ENCODE measurements around the gene GPX1. TPM values are rescaled to one million over a fixed set of nuclear protein-coding genes. Genes with fewer than 3 reads are reported as not detected.

GPX1 gene
- total and polyA plus RNA-seq, 4 donors: 106 to 879 (median 515) TPM

DNA sequence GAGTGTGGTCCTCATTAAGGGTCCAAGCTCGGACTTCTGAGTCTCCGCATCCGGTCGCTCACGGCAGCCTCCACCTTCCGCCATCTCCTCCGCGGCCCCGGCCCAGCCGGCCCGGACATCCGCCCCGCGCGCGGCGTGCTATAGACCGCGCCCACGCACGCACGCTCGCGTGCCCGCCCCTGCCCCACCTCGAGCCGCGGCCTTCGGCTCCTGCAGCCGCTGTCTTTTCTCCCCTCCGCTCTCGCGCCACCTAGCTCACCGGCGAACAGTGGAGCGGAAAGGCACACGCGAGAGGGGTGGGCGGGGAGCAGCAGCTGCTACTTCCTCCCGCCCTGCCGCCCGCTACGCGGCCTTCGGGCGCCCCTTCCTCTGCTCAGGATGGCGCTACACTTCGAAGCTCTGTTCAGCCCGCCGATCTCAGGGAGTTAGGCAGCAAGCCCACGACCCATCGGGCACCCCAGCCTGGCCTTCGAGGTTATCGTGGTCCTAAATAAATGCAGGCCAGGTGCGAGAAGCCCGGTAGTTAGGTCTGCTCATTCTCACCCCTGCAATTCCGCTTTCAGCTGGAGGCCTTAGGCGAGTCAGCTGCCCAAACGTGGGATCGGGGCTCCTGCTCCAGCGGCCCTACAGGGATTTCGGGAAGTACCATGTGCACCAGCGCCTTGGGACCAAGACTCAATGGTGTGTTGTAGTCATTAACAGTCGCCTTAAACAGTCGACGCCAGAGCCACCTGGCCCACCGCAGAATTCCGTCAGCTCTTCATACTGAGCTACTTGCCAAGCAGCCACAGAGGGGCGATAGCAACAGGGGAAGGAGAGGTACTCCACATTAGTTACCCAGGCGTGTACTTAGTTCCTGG is 18.0 kb downstream of the GPX1 start, which contains the start of gene USP4:
Gene USP4 (minus strand): TSS at position 113 of the 860 bp plus-strand sequence. CDS start 29 bp downstream, at position 84.
- H3K9ac ChIP-seq (ENCODE audit: insufficient read depth in 1 of 2, low read length in 2 of 2): peak within 1 kb of the TSS; percentile 76 to 94
- peaks cover 0 to 5% (median 3%) of the 10 kb centered on the region in 4 donors for H3K36me3 ChIP-seq (ENCODE audit: control insufficient read depth in 4 of 4, insufficient read depth in 4 of 4, low read length in 4 of 4)
- H3K9me3 ChIP-seq (ENCODE audit: control insufficient read depth in 4 of 4, insufficient read depth in 3 of 4, low read length in 3 of 4): no peaks in the 10 kb centered on the region
- ATAC-seq (ENCODE audit: insufficient read depth, low FRiP score): peak; percentile 98
- peak within 1 kb of the TSS; percentile 96 to 100 for H3K27ac ChIP-seq (ENCODE audit: low read depth in 1 of 2, low read length in 1 of 2)
- H3K4me1 ChIP-seq (ENCODE audit: control insufficient read depth in 5 of 5, insufficient read depth in 5 of 5, low read length in 5 of 5): peaks cover 3 to 13% (median 8%) of the 10 kb centered on the region in 5 donors
- peak; percentile 89 to 95 (median 90) for DNase-seq
- TF ChIP-seq, protein P1, sequence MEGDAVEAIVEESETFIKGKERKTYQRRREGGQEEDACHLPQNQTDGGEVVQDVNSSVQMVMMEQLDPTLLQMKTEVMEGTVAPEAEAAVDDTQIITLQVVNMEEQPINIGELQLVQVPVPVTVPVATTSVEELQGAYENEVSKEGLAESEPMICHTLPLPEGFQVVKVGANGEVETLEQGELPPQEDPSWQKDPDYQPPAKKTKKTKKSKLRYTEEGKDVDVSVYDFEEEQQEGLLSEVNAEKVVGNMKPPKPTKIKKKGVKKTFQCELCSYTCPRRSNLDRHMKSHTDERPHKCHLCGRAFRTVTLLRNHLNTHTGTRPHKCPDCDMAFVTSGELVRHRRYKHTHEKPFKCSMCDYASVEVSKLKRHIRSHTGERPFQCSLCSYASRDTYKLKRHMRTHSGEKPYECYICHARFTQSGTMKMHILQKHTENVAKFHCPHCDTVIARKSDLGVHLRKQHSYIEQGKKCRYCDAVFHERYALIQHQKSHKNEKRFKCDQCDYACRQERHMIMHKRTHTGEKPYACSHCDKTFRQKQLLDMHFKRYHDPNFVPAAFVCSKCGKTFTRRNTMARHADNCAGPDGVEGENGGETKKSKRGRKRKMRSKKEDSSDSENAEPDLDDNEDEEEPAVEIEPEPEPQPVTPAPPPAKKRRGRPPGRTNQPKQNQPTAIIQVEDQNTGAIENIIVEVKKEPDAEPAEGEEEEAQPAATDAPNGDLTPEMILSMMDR (IDR thresholded peaks at IDR 0.05; ENCODE audit: control extremely low read depth, extremely low read depth): peak; percentile 51
- peak within 1 kb of the TSS; percentile 89 for H3K4me3 ChIP-seq
- WGBS, 2 donors: 0% methylated on average over 67 to 70 of the region's 70 CpGs
- H3K27me3 ChIP-seq (ENCODE audit: control insufficient read depth in 3 of 3, insufficient read depth in 3 of 3, low read length in 2 of 3): no peaks in the 10 kb centered on the region

DNA sequence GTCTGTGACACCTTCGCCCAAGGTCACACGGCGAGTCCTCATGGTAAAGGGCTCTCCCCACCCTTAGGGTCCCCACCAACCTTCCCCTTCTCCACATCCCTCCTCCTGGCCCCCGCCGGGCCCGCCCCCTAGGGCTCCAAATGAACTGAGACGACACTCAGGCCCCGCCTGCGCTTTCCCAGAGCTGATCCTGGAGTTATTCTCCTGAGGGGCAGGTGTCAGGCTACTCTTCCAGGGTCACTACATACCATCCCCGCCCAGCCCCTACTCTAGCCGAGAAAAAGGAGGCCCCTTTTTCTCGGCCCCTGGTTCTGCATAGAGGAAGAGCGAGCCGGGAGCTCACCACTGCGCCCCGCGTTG is 18.6 kb downstream of the GPX1 start:
- DNase-seq: no peak

DNA sequence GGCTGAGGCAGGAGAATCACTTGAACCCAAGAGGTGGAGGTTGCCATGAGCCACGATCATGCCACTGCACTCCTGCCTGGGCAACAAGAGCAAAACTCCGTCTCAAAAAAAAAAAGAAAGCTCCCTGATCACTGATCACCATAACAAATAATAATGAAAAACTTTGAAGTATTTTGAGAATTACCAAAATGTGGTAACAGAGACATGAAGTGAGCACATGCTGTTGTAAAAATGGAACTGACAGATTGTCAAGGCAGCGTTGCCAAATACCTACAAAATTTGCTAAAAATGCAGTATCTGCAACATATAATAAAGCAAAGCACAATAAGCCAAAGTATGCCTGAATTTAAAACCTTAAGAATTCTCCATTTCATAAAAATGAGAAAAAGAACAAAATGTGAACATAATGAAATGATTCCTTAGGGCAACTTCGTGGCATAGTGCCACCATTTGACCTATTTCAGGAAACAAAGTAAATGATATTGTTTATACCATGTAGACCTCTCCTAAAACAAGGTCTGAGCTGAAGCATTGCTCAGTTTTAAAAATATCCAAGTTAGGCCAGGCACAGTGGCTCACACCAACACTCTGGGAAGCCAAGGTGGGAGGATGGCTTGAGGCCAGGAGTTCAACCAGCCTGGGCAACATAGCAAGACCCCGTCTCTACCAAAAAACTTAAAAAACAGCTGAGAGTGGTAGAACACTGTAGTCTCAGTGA is 24.1 kb downstream of the GPX1 start:
- DNase-seq: no peak
- ATAC-seq (ENCODE audit: insufficient read depth, low FRiP score): no peak
- 87 to 89% methylated on average over 5 of the region's 5 CpGs for WGBS, 2 donors
- Histone ChIP-seq H3K27me3 (ENCODE audit: control insufficient read depth in 3 of 3, insufficient read depth in 3 of 3, low read length in 2 of 3) (no peaks in the 10 kb centered on the region), H3K9me3 (ENCODE audit: control insufficient read depth in 4 of 4, insufficient read depth in 3 of 4, low read length in 3 of 4) (no peaks in the 10 kb centered on the region), H3K4me3 (no peak overlapping the region), H3K4me1 (ENCODE audit: control insufficient read depth in 5 of 5, insufficient read depth in 5 of 5, low read length in 5 of 5) (peaks cover 0 to 2% (median 0%) of the 10 kb centered on the region in 5 donors), H3K27ac (ENCODE audit: low read depth in 1 of 2, low read length in 1 of 2) (no peak overlapping the region), H3K36me3 (ENCODE audit: control insufficient read depth in 4 of 4, insufficient read depth in 4 of 4, low read length in 4 of 4) (peaks cover 17 to 30% (median 21%) of the 10 kb centered on the region in 4 donors), H3K9ac (ENCODE audit: insufficient read depth in 1 of 2, low read length in 2 of 2) (no peak overlapping the region)
- TF ChIP-seq, protein P1 (IDR thresholded peaks at IDR 0.05; ENCODE audit: control extremely low read depth, extremely low read depth): no peak

More for the DNA sequence above, 18.6 kb downstream of the GPX1 start:
- peak; percentile 2 for ATAC-seq (ENCODE audit: insufficient read depth, low FRiP score)
- peaks cover 3 to 12% (median 8%) of the 10 kb centered on the region in 5 donors for H3K4me1 ChIP-seq (ENCODE audit: control insufficient read depth in 5 of 5, insufficient read depth in 5 of 5, low read length in 5 of 5)
- no peaks in the 10 kb centered on the region for H3K9me3 ChIP-seq (ENCODE audit: control insufficient read depth in 4 of 4, insufficient read depth in 3 of 4, low read length in 3 of 4)
- peak overlapping the region; percentile 89 for H3K4me3 ChIP-seq
- WGBS, 2 donors: 1 to 2% methylated on average over 17 of the region's 17 CpGs
- peaks cover 3 to 10% (median 6%) of the 10 kb centered on the region in 4 donors for H3K36me3 ChIP-seq (ENCODE audit: control insufficient read depth in 4 of 4, insufficient read depth in 4 of 4, low read length in 4 of 4)
- peak overlapping the region; percentile 76 to 90 for H3K9ac ChIP-seq (ENCODE audit: insufficient read depth in 1 of 2, low read length in 2 of 2)
- TF ChIP-seq, protein P1 (IDR thresholded peaks at IDR 0.05; ENCODE audit: control extremely low read depth, extremely low read depth): no peak
- H3K27ac ChIP-seq (ENCODE audit: low read depth in 1 of 2, low read length in 1 of 2): peak overlapping the region; percentile 96 to 100
- no peaks in the 10 kb centered on the region for H3K27me3 ChIP-seq (ENCODE audit: control insufficient read depth in 3 of 3, insufficient read depth in 3 of 3, low read length in 2 of 3)
